Measurements from ENCODE around the gene C13orf46. TPM values are rescaled to one million over a fixed set of nuclear protein-coding genes. Genes with fewer than 3 reads are reported as not detected.

Gene C13orf46
- total RNA-seq, 4 donors from 2014 or later = 0.41 to 77.4 (median 1.1) TPM; not detected in 1

DNA sequence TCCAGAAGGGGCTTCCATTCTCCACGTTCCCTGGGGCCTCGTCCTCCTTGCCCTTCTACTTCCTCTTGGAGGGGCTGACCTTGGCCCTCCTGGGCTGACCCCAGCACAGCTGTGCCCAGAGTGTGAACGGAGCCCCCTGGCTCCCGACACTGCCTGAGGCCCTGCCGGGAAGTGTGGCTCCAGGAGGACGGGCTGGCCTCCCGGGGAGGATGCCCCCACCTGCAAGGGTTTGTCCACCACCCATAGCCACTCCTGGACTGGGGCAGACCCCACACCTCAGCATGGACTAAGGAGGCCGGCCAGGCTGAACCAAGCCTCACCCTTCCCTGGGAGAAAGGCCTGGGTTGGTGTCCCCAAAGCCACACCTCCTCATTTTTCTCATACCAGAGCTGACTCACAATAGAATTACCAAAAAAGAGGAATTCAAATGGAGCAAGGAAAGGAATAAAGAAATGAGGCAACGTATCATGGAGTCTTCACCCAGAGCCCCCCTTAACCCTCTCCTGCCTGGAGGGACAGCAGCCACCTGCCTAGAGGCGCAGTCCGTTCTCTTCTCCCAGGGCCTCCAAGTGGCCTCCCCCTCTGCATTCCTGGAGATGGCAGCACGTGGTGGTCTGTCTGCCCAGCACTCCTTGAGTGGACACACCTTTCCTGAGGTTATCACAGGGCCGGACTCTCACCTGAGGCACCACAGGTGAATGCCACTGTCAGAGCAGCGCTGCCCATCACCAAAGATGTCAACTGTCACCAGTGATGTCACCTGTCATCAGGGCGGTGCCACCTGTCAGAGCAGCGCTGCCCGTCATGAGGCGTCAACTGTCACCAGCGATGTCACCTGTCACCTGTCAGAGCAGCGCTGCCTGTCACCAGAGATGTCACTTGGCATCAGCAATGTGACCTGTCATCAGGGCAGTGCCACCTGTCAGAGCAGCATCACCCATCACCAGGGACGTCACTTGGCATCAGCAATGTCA is 3.1 kb upstream of the C13orf46 start:
- Histone ChIP-seq H3K9me3 (no peaks in the 10 kb centered on the region), H3K36me3 (no peaks in the 10 kb centered on the region), H3K27ac (no peak overlapping the region), H3K27me3 (no peaks in the 10 kb centered on the region), H3K4me3 (no peak overlapping the region), H3K4me1 (peaks cover 0 to 12% (median 4%) of the 10 kb centered on the region in 4 donors)
- intact Hi-C loops (cut with DNase I; ENCODE audit: low total_unique reads) = no loop called here
- 81 to 86% methylated on average over 2 to 21 of the region's 21 CpGs for WGBS, 2 donors (ENCODE audit: low coverage in 1 of 2)
- TF ChIP-seq POLR2AphosphoS5 (IDR thresholded peaks at IDR 0.05) (no peak), EP300 (IDR thresholded peaks at IDR 0.05; ENCODE audit: low read depth) (no peak), POLR2A (IDR thresholded peaks at IDR 0.05) (no peak)
- TF ChIP-seq, protein P1, sequence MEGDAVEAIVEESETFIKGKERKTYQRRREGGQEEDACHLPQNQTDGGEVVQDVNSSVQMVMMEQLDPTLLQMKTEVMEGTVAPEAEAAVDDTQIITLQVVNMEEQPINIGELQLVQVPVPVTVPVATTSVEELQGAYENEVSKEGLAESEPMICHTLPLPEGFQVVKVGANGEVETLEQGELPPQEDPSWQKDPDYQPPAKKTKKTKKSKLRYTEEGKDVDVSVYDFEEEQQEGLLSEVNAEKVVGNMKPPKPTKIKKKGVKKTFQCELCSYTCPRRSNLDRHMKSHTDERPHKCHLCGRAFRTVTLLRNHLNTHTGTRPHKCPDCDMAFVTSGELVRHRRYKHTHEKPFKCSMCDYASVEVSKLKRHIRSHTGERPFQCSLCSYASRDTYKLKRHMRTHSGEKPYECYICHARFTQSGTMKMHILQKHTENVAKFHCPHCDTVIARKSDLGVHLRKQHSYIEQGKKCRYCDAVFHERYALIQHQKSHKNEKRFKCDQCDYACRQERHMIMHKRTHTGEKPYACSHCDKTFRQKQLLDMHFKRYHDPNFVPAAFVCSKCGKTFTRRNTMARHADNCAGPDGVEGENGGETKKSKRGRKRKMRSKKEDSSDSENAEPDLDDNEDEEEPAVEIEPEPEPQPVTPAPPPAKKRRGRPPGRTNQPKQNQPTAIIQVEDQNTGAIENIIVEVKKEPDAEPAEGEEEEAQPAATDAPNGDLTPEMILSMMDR (IDR thresholded peaks at IDR 0.05) = no peak
- in situ Hi-C loops (cut with MboI; ENCODE audit: low pct_ligation_motif_present in 1 of 4, low pct_unique_long_range_greater_than_20kb in 1 of 4, low sequenced_read_pairs in 3 of 4) = no loop called here
- DNase-seq = no peak

DNA sequence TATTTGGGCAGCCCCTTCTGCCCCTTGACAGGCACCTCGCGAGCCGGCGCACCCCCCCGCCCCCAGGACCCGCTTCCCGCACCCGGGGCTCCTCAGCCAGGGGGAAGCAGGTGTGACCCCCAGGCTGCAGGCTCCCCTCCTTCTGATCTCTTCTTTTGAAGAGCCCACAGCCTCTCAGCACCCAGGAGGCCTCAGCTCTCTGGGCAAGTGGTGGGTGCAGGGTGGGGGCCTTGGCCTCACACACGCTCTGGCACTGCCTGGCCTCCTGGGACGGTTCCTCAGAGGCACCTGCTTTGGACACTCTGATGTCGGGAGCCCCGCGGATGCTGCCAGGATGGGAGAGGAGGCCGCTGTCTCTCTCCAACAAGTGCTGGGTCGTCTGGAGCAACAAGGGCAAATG is 1.5 kb upstream of the C13orf46 start:
- Histone ChIP-seq H3K4me1 (peaks cover 12 to 15% (median 13%) of the 10 kb centered on the region in 4 donors), H3K4me3 (no peak overlapping the region), H3K9me3 (no peaks in the 10 kb centered on the region), H3K27ac (no peak overlapping the region), H3K36me3 (no peaks in the 10 kb centered on the region), H3K27me3 (no peaks in the 10 kb centered on the region)
- in situ Hi-C loops (cut with MboI; ENCODE audit: low pct_ligation_motif_present in 1 of 4, low pct_unique_long_range_greater_than_20kb in 1 of 4, low sequenced_read_pairs in 3 of 4) = no loop called here
- no peak for TF ChIP-seq POLR2AphosphoS5 (IDR thresholded peaks at IDR 0.05)
- no peak for TF ChIP-seq POLR2A (IDR thresholded peaks at IDR 0.05)
- no peak for TF ChIP-seq EP300 (IDR thresholded peaks at IDR 0.05; ENCODE audit: low read depth)
- TF ChIP-seq, protein P1 (IDR thresholded peaks at IDR 0.05) = no peak
- intact Hi-C loops (cut with DNase I; ENCODE audit: low total_unique reads) = no loop called here
- DNase-seq = no peak
- 94% methylated on average over 15 of the region's 15 CpGs; no CpG with 5 or more reads in 1 of the 2 donors for WGBS, 2 donors (ENCODE audit: low coverage in 1 of 2)

DNA sequence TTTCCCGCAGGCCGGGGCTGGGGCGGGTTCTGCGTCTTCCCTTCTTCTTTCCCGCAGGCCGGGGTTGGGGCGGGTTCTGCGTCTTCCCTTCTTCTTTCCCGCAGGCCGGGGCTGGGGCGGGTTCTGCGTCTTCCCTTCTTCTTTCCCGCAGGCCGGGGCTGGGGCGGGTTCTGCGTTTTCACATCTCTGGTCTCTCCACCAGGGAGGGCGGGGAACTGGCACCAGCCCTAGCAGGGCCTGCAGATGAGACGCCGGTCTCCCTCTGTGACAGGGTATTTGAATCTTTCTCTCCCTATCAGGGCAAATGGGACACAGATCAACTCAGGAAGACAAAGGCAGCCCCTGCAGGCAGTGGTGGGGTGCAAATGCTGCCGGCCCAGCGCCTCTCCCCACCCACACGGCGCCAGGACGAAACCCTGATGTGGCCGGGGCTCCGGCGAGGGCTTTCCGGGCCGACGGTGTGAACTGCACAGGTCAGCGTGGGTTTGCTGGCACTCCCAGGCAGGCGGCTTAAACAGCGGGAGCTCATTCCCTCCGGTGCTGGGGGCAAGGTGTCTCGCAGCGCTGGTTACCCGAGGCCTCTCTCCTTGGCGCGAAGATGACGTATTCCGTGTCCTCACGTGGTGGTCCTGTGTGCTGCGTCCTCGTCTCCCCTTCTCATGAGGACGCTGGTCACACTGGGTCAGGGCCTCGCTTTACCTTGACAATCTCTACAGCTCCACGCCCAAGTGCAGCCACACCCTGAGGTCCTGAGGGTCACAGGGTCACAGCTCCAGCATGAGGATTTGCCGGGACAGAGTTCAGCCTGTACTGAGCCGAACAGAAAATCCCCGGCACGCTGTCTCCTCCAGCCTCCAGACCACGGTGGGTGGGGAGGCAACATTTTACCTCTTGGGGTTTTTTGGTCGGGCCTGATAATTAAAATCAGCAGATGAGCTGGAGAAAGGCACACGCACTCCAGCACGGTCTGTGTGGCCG is 717 bp upstream of the C13orf46 start:
- H3K9me3 ChIP-seq = no peaks in the 10 kb centered on the region
- H3K4me3 ChIP-seq = no peak overlapping the region
- in situ Hi-C loops (cut with MboI; ENCODE audit: low pct_ligation_motif_present in 1 of 4, low pct_unique_long_range_greater_than_20kb in 1 of 4, low sequenced_read_pairs in 3 of 4) (no loop called here), intact Hi-C loops (cut with DNase I; ENCODE audit: low total_unique reads) (no loop called here)
- H3K36me3 ChIP-seq = no peaks in the 10 kb centered on the region
- DNase-seq = no peak
- H3K4me1 ChIP-seq = peaks cover 15 to 20% (median 19%) of the 10 kb centered on the region in 4 donors
- WGBS, 2 donors (ENCODE audit: low coverage in 1 of 2) = 94 to 95% methylated on average over 11 to 48 of the region's 56 CpGs
- H3K27ac ChIP-seq = no peak overlapping the region
- no peaks in the 10 kb centered on the region for H3K27me3 ChIP-seq
- TF ChIP-seq POLR2AphosphoS5 (IDR thresholded peaks at IDR 0.05) (no peak), POLR2A (IDR thresholded peaks at IDR 0.05) (no peak), EP300 (IDR thresholded peaks at IDR 0.05; ENCODE audit: low read depth) (no peak)
- TF ChIP-seq, protein P1 (IDR thresholded peaks at IDR 0.05) = no peak
